Activated CD8-positive, alpha-beta memory T cell treated with anti-CD3 and anti-CD28 coated beads for 48 hours (primary cell): ENCODE measurements around the gene PDPK1.
A peak's percentile ranks its signal among the peaks of the same experiment; 100 is the strongest.

Experiments
- DNase-seq, 3 experiments: peaks; one replicate each; pipeline ENCODE4 v3.0.0-alpha.2; 2020; ENCODE audit warnings: low read depth in 2 of 3, low spot score in 2 of 3

PDPK1 gene

GRCh38 chr16:2507052-2507659, 30.7 kb upstream of the PDPK1 start:
- DNase-seq, result no peak

- DNase-seq, result no peak
These were observed 30.2 kb upstream of the PDPK1 start for GRCh38 chr16:2507665-2508064.

- no peak for DNase-seq
These were observed 29.0 kb upstream of the PDPK1 start for GRCh38 chr16:2508722-2509400.

GRCh38 chr16:2511128-2511800, 26.6 kb upstream of the PDPK1 start:
- no peak for DNase-seq

- DNase-seq, result no peak
These were observed 25.7 kb upstream of the PDPK1 start for GRCh38 chr16:2511996-2512734.

GRCh38 chr16:2512735-2513404, 25.0 kb upstream of the PDPK1 start:
- no peak for DNase-seq

GRCh38 chr16:2513405-2514332, 24.2 kb upstream of the PDPK1 start, which contains the start of gene ATP6V0C:
ATP6V0C (plus strand) TSS chr16:2513952; CDS start chr16:2514104, 152 bp downstream.
- DNase-seq, result peak; percentile 71 to 90 (median 83)

- DNase-seq, result no peak
These were observed 23.3 kb upstream of the PDPK1 start for GRCh38 chr16:2514333-2515179.

- no peak for DNase-seq
These were observed 22.5 kb upstream of the PDPK1 start for GRCh38 chr16:2515180-2515851.

- no peak for DNase-seq
These were observed 21.2 kb upstream of the PDPK1 start for GRCh38 chr16:2516391-2517240.

GRCh38 chr16:2517954-2518605, 19.7 kb upstream of the PDPK1 start:
- DNase-seq, result no peak

- DNase-seq, result no peak
These were observed 18.8 kb upstream of the PDPK1 start for GRCh38 chr16:2518823-2519710.

- no peak for DNase-seq
These were observed 18.1 kb upstream of the PDPK1 start for GRCh38 chr16:2519711-2520080.

GRCh38 chr16:2520097-2520783, 17.6 kb upstream of the PDPK1 start, which contains the start of gene AMDHD2:
AMDHD2 (plus strand) TSS chr16:2520371; CDS start chr16:2520459, 88 bp downstream.
- DNase-seq, result peak; percentile 69 to 82 (median 78)

GRCh38 chr16:2520784-2521531, 16.9 kb upstream of the PDPK1 start:
- no peak for DNase-seq
